HepG2 (cell line): ENCODE measurements around the gene RIPOR3. TPM values are rescaled to one million over a fixed set of nuclear protein-coding genes. Genes with fewer than 3 reads are reported as not detected.

ENCODE experiments used
- ATF2 ChIP-seq: sonication (generic); formaldehyde crosslinking; IDR thresholded peaks from 2 replicates; pipeline ENCODE4 v1.4.0; 2020; ENCODE audit warnings: missing genetic modification reagents
- CREM ChIP-seq, 2 experiments: sonication (generic) in 1 of 2; formaldehyde crosslinking in 1 of 2; IDR thresholded peaks; 2 replicates each; pipeline versions ENCODE4 v1.4.0 to v1.6.1; 2016 to 2020; ENCODE audit warnings: antibody characterized with exemption in 1 of 2, mild to moderate bottlenecking in 1 of 2, missing genetic modification reagents in 1 of 2
- DNMT3B ChIP-seq: conservative IDR thresholded peaks from 2 replicates; pipeline ENCODE4 v1.6.1; 2016; ENCODE audit warnings: missing biosample characterization, control low read depth
- JUNB ChIP-seq: sonication (generic); formaldehyde crosslinking; IDR thresholded peaks from 2 replicates; pipeline ENCODE4 v1.8.0; 2022; ENCODE audit warnings: missing genetic modification reagents, mild to moderate bottlenecking, borderline replicate concordance
- KLF9 ChIP-seq: IDR thresholded peaks from 2 replicates; pipeline ENCODE4 v1.6.1; 2016; ENCODE audit warnings: low read depth
- PRDM4 ChIP-seq: sonication (generic); formaldehyde crosslinking; IDR thresholded peaks from 2 replicates; pipeline ENCODE4 v1.9.0; 2021; ENCODE audit warnings: missing genetic modification reagents, borderline replicate concordance
- REXO4 ChIP-seq: sonication (generic); formaldehyde crosslinking; IDR thresholded peaks from 2 replicates; pipeline ENCODE4 v1.8.0; 2022; ENCODE audit warnings: missing genetic modification reagents, mild to moderate bottlenecking, borderline replicate concordance
- SCMH1 ChIP-seq: sonication (generic); formaldehyde crosslinking; IDR thresholded peaks from 2 replicates; pipeline ENCODE4 v1.9.0; 2021; ENCODE audit warnings: missing genetic modification reagents, mild to moderate bottlenecking, borderline replicate concordance
- STAT5B ChIP-seq: sonication (generic); formaldehyde crosslinking; IDR thresholded peaks from 2 replicates; pipeline ENCODE4 v1.4.0; 2020; ENCODE audit warnings: missing genetic modification reagents
- TBL1XR1 ChIP-seq: fragments of 150-350 bp; IDR thresholded peaks from 2 replicates; pipeline ENCODE4 v1.6.1; 2014; ENCODE audit warnings: borderline replicate concordance, low read length; ENCODE audit not compliant: partially characterized antibody
- XRCC5 ChIP-seq: fragments of 200-400 bp; formaldehyde crosslinking; optimal IDR thresholded peaks from 2 replicates; pipeline ENCODE3; 2017; ENCODE audit warnings: mild to moderate bottlenecking, low read length
- ZBTB34 ChIP-seq: sonication (generic); formaldehyde crosslinking; IDR thresholded peaks from 2 replicates; pipeline ENCODE4 v1.8.0; 2022; ENCODE audit warnings: mild to moderate bottlenecking, missing genetic modification reagents
- ZNF274 ChIP-seq: sonication (generic); formaldehyde crosslinking; IDR thresholded peaks from 2 replicates; pipeline ENCODE4 v1.5.1; 2020; ENCODE audit warnings: mild to moderate bottlenecking, missing genetic modification reagents
- ZNF367 ChIP-seq: sonication (generic); formaldehyde crosslinking; IDR thresholded peaks from 2 replicates; pipeline ENCODE4 v1.4.0; 2020; ENCODE audit warnings: missing genetic modification reagents, borderline replicate concordance
- ZNF768 ChIP-seq: sonication (generic); formaldehyde crosslinking; IDR thresholded peaks from 2 replicates; pipeline ENCODE4 v1.4.0; 2020; ENCODE audit warnings: missing genetic modification reagents
- ZNF839 ChIP-seq: sonication (generic); formaldehyde crosslinking; IDR thresholded peaks from 2 replicates; pipeline ENCODE4 v1.4.0; 2020; ENCODE audit warnings: missing genetic modification reagents, mild to moderate bottlenecking, borderline replicate concordance
- ZUFSP ChIP-seq: sonication (generic); formaldehyde crosslinking; IDR thresholded peaks from 2 replicates; pipeline ENCODE4 v1.9.0; 2021; ENCODE audit warnings: missing genetic modification reagents, mild to moderate bottlenecking, borderline replicate concordance
- polyA plus RNA-seq, 8 experiments: library from polyadenylated mRNA; depleted of rRNA in 3 of 8; stranded (reverse) in 7 of 8; unstranded in 1 of 8; fragments of >200 nt; fragmentation: Illumina TruSeq in 4 of 8; extraction: Trizol in 4 of 8; gene quantifications; 2 replicates each; pipeline versions ENCODE4 v1.2.1 to v1.2.3, GENCODE V29; 2011 to 2016; ENCODE audit warnings: low read depth in 4 of 8, missing spikeins in 1 of 8, mixed read lengths in 1 of 8; ENCODE audit not compliant: insufficient read depth in 1 of 8
- total RNA-seq, 5 experiments: library from RNA; depleted of rRNA; stranded (reverse); fragments of >200 nt; fragmentation: Illumina TruSeq; extraction: Trizol; gene quantifications; 2 replicates each; pipeline ENCODE4 v1.2.3, GENCODE V29; 2016; ENCODE audit warnings: low read depth in 1 of 5

Gene RIPOR3
- total and polyA plus RNA-seq, 2 of the 13 experiments (the other 11 are each of a cell fraction or from before 2014, with no cell fraction given): 0.18 TPM; not detected in 1

- TF ChIP-seq ZUFSP (CRISPR knock-in tag) (no peak), CREM (IDR thresholded peaks at IDR 0.05) (no peak), CREM (CRISPR knock-in tag; IDR thresholded peaks at IDR 0.05) (no peak), XRCC5 (no peak), ATF2 (no peak), ZNF274 (CRISPR knock-in tag) (no peak), ZBTB34 (CRISPR knock-in tag) (no peak), PRDM4 (CRISPR knock-in tag) (no peak), DNMT3B (CRISPR knock-in tag) (no peak), REXO4 (CRISPR knock-in tag) (no peak), ZNF839 (CRISPR knock-in tag) (no peak), STAT5B (CRISPR knock-in tag) (no peak), TBL1XR1 (no peak), ZNF768 (CRISPR knock-in tag) (no peak), JUNB (no peak), KLF9 (no peak), ZNF367 (CRISPR knock-in tag) (no peak), SCMH1 (CRISPR knock-in tag) (no peak)
Measured at GRCh38 chr20:50659975-50660670, 31.2 kb downstream of the RIPOR3 start (continued).
